ENCODE data around the gene MGAT4B. TPM values are rescaled to one million over a fixed set of nuclear protein-coding genes. Genes with fewer than 3 reads are reported as not detected.

The MGAT4B gene
- total RNA-seq, 4 donors from 2014 or later, result 42.5 to 58.5 (median 47.2) TPM

DNA sequence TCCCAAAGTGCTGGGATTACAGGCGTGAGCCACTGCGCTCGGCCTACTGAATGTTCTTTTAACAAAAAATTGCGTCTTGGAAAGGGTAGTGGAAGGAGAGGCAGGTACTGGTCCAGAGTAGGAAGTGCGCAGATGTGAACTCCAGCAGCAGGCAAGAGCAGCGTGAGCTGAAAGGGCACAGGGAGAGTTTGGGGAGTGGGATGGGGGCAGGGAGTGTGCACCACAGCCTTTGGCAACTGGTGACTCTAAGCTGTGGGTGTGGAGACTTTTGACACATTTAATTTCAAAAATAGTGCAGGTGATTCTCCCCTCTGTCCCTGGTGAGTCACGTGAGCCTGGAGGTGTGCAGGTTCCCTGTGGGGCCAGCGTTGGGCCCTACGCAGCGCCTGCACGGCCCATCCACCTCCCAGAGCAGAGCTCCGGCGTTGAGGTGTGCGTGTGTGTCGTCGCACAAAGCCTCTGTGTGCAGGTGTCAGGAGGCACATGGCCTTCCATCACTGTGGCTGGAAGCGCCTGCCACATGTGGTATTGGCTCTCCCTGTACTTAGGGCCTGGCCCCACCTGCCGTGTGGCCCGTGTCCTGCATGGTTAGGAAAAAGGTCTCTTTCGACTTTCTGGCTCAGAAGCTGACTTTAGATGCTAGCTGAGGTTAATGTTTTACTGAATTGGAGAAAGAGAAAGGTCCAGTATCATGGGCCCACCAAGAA, 25.5 kb upstream of the MGAT4B start:
- H3K27ac ChIP-seq, result peak overlapping the region in 1 of 4 donors; percentile 14
- no peaks in the 10 kb centered on the region for H3K27me3 ChIP-seq
- H3K4me1 ChIP-seq, result peaks cover 0 to 79% (median 3%) of the 10 kb centered on the region in 3 donors
- H3K4me3 ChIP-seq, result no peak overlapping the region
- no peaks in the 10 kb centered on the region for H3K9me3 ChIP-seq
- WGBS, 2 donors (ENCODE audit: low coverage in 1 of 2), result 87 to 100% methylated on average over 1 to 11 of the region's 20 CpGs
- no peak for ATAC-seq
- TF ChIP-seq, protein P1, sequence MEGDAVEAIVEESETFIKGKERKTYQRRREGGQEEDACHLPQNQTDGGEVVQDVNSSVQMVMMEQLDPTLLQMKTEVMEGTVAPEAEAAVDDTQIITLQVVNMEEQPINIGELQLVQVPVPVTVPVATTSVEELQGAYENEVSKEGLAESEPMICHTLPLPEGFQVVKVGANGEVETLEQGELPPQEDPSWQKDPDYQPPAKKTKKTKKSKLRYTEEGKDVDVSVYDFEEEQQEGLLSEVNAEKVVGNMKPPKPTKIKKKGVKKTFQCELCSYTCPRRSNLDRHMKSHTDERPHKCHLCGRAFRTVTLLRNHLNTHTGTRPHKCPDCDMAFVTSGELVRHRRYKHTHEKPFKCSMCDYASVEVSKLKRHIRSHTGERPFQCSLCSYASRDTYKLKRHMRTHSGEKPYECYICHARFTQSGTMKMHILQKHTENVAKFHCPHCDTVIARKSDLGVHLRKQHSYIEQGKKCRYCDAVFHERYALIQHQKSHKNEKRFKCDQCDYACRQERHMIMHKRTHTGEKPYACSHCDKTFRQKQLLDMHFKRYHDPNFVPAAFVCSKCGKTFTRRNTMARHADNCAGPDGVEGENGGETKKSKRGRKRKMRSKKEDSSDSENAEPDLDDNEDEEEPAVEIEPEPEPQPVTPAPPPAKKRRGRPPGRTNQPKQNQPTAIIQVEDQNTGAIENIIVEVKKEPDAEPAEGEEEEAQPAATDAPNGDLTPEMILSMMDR (IDR thresholded peaks at IDR 0.05), result no peak
- TF ChIP-seq EP300 (IDR thresholded peaks at IDR 0.05) (no peak), POLR2A (IDR thresholded peaks at IDR 0.05) (no peak), POLR2AphosphoS5 (IDR thresholded peaks at IDR 0.05) (no peak)
- peaks cover 0 to 98% of the 10 kb centered on the region in 2 donors for H3K36me3 ChIP-seq

DNA sequence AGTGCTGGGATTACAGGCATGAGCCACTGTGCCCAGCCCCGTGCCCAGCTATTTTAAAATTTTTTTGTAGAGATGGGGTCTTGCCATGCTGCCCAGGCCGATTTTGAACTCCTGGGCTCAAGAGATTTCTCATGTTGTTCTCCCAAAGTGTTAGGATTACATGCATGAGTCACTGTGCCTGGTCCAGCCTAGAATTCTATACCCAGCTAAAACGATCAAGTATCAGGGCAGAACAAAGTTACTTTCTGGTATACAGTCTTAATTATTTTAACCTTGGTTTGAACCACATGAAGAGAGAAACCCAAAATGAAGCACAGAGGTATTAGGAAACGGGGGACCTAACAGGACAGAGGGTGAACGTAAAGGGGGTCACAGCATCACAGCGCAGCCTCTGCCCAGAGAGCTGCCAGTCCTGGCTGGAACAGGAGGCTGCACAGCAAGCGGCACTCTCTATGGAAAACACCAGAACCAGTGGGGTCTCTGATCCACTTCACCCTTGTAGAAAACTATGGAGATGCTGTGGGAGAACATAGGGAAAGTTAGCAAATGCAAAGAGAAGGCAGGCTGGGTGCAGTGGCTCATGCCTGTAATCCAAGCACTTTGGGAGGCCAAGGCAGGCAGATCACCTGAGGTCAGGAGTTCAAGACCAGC, 24.3 kb upstream of the MGAT4B start:
- peak overlapping the region in 1 of 4 donors; percentile 21 for H3K27ac ChIP-seq
- H3K9me3 ChIP-seq, result no peaks in the 10 kb centered on the region
- no peak overlapping the region for H3K4me3 ChIP-seq
- TF ChIP-seq POLR2A (IDR thresholded peaks at IDR 0.05), result no peak
- no peak for TF ChIP-seq POLR2AphosphoS5 (IDR thresholded peaks at IDR 0.05)
- TF ChIP-seq EP300 (IDR thresholded peaks at IDR 0.05), result no peak
- TF ChIP-seq, protein P1 (IDR thresholded peaks at IDR 0.05), result no peak
- no peaks in the 10 kb centered on the region for H3K27me3 ChIP-seq
- WGBS, 2 donors (ENCODE audit: low coverage in 1 of 2), result 78 to 97% methylated on average over 4 to 7 of the region's 7 CpGs
- no peak for ATAC-seq
- peaks cover 0 to 79% (median 0%) of the 10 kb centered on the region in 3 donors for H3K4me1 ChIP-seq
- peaks cover 0 to 98% of the 10 kb centered on the region in 2 donors for H3K36me3 ChIP-seq

GRCh38 chr5:179829732-179830435, 23.2 kb upstream of the MGAT4B start:
- peaks cover 0 to 84% (median 4%) of the 10 kb centered on the region in 3 donors for H3K4me1 ChIP-seq
- H3K27ac ChIP-seq, result peak overlapping the region in 1 of 4 donors; percentile 44
- H3K36me3 ChIP-seq, result peaks cover 0 to 98% of the 10 kb centered on the region in 2 donors
- H3K4me3 ChIP-seq, result no peak overlapping the region
- ATAC-seq, result no peak
- no peaks in the 10 kb centered on the region for H3K27me3 ChIP-seq
- H3K9me3 ChIP-seq, result no peaks in the 10 kb centered on the region
- no peak for TF ChIP-seq POLR2A (IDR thresholded peaks at IDR 0.05)
- no peak for TF ChIP-seq EP300 (IDR thresholded peaks at IDR 0.05)
- WGBS, 2 donors (ENCODE audit: low coverage in 1 of 2), result 68 to 82% methylated on average over 5 to 7 of the region's 7 CpGs

DNA sequence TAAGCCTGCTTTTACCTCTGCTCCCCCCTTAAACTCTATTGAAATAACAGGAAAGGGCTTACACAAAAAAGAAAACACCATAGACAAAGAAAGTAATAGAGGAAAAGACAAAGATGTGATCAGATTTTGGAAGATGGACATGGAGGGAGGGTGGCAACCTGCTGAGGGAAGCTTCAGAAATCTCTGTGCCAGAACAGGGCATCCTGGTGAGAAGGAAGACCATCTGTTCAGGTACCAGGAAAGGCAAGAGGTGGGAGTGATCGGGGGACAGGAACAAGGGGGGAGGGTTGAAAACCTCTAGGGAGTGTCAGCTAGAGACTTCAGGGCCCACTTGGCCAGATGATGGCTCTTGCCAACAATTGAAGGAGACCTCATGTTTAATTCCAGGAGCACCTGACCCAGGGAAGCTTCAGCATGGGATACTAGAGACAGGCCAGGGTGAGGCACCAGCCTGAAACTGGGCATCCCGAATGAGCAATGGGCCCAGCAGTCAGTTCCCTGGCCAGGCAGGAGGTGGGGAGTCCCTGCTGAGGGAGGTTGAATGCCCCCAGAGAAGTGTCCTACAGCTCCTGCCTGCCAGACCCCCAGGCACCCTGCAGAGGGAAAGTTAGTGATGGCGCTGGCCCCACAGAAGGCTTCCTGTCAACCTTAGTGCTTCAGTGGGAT, 22.2 kb upstream of the MGAT4B start:
- Histone ChIP-seq H3K27me3 (no peaks in the 10 kb centered on the region), H3K4me1 (peaks cover 0 to 91% (median 12%) of the 10 kb centered on the region in 3 donors), H3K4me3 (no peak overlapping the region), H3K27ac (peak overlapping the region in 2 of 4 donors; percentile 5 to 44), H3K36me3 (peaks cover 0 to 100% of the 10 kb centered on the region in 2 donors), H3K9me3 (no peaks in the 10 kb centered on the region)
- no peak for TF ChIP-seq EP300 (IDR thresholded peaks at IDR 0.05)
- TF ChIP-seq POLR2A (IDR thresholded peaks at IDR 0.05), result no peak
- no peak for TF ChIP-seq POLR2AphosphoS5 (IDR thresholded peaks at IDR 0.05)
- TF ChIP-seq, protein P1 (IDR thresholded peaks at IDR 0.05), result no peak
- WGBS, 2 donors (ENCODE audit: low coverage in 1 of 2), result 83 to 93% methylated on average over 1 to 3 of the region's 3 CpGs
- ATAC-seq, result no peak

GRCh38 chr5:179827680-179828079, 21.0 kb upstream of the MGAT4B start:
- 61 to 83% methylated on average over 1 to 6 of the region's 9 CpGs for WGBS, 2 donors (ENCODE audit: low coverage in 1 of 2)
- peak overlapping the region in 2 of 4 donors; percentile 51 to 53 for H3K27ac ChIP-seq
- no peak for TF ChIP-seq POLR2AphosphoS5 (IDR thresholded peaks at IDR 0.05)
- TF ChIP-seq EP300 (IDR thresholded peaks at IDR 0.05), result no peak
- TF ChIP-seq, protein P1 (IDR thresholded peaks at IDR 0.05), result no peak
- TF ChIP-seq POLR2A (IDR thresholded peaks at IDR 0.05), result no peak
- ATAC-seq, result peak; percentile 42
- peaks cover 0 to 99% of the 10 kb centered on the region in 2 donors for H3K36me3 ChIP-seq
- no peaks in the 10 kb centered on the region for H3K27me3 ChIP-seq
- peaks cover 0 to 91% (median 21%) of the 10 kb centered on the region in 3 donors for H3K4me1 ChIP-seq
- peak overlapping the region in 1 of 2 donors; percentile 6 for H3K4me3 ChIP-seq
- H3K9me3 ChIP-seq, result no peaks in the 10 kb centered on the region
